Measurements from ENCODE around the gene PCYT1B.

The PCYT1B gene

DNA sequence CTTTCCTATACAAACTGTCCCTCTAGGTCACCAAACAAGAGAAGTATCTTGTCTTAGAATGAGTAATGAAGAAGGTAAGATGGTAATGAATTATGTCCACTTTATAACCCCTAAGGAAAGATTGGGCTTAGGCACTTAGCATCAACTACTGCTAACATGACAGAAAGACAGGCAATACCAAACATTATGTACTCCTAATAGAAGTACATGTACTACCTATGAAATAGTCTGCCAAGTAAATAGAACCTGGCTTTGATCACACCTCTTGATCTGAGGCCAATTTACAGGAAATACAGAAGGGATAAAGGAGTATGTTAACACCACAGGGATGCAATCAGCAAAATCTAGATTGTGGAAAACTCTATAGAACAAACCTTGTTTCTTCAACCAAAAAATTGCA is 14.1 kb upstream of the PCYT1B start:
- H3K4me1 ChIP-seq (ENCODE audit: low read depth, poor library complexity, severe bottlenecking) = no peaks in the 10 kb centered on the region
- no peak overlapping the region for H3K4me2 ChIP-seq
- H3K36me3 ChIP-seq (ENCODE audit: insufficient read depth) = no peaks in the 10 kb centered on the region
- H3K79me2 ChIP-seq (ENCODE audit: insufficient read depth, low read depth) = no peaks in the 10 kb centered on the region
- H3K27ac ChIP-seq = no peak overlapping the region
- H4K20me1 ChIP-seq (ENCODE audit: insufficient read depth) = no peaks in the 10 kb centered on the region
- no peak overlapping the region for H2AFZ ChIP-seq (ENCODE audit: low read depth)
- no peaks in the 10 kb centered on the region for H3K27me3 ChIP-seq (ENCODE audit: insufficient read depth, low read depth)
- H3K4me3 ChIP-seq (IDR thresholded peaks at IDR 0.05; ENCODE audit: insufficient read depth, low read depth, low read length) = no peak overlapping the region
- no peak overlapping the region for H3K9ac ChIP-seq
- no peak for TF ChIP-seq CTCF (conservative IDR thresholded peaks at IDR 0.05; ENCODE audit: low read depth, low read length)

DNA sequence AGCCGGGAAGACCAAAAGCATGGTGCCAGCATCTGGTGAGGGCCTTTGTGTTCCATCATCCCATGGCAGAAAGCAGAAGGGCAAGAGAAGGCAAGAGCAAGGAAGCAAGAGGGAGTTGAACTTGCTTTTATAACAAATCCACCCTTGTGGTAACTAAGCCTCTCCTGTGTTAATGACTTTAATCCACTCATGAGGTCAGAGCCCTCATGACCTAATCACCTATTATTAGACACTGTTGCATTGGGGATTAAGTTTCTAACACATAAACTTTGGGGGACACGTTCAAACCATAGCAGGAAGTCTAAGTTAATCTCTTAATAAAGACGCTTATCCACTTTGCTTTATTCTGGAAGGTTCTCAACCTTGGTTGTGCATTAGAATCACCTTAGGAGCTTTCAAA is 12.5 kb upstream of the PCYT1B start:
- TF ChIP-seq CTCF (conservative IDR thresholded peaks at IDR 0.05; ENCODE audit: low read depth, low read length) = no peak
- Histone ChIP-seq H3K27me3 (ENCODE audit: insufficient read depth, low read depth) (no peaks in the 10 kb centered on the region), H3K4me3 (IDR thresholded peaks at IDR 0.05; ENCODE audit: insufficient read depth, low read depth, low read length) (no peak overlapping the region), H3K4me2 (no peak overlapping the region), H3K27ac (no peak overlapping the region), H3K36me3 (ENCODE audit: insufficient read depth) (no peaks in the 10 kb centered on the region), H3K79me2 (ENCODE audit: insufficient read depth, low read depth) (no peaks in the 10 kb centered on the region), H2AFZ (ENCODE audit: low read depth) (no peak overlapping the region), H3K4me1 (ENCODE audit: low read depth, poor library complexity, severe bottlenecking) (no peaks in the 10 kb centered on the region), H4K20me1 (ENCODE audit: insufficient read depth) (no peaks in the 10 kb centered on the region), H3K9ac (no peak overlapping the region)

DNA sequence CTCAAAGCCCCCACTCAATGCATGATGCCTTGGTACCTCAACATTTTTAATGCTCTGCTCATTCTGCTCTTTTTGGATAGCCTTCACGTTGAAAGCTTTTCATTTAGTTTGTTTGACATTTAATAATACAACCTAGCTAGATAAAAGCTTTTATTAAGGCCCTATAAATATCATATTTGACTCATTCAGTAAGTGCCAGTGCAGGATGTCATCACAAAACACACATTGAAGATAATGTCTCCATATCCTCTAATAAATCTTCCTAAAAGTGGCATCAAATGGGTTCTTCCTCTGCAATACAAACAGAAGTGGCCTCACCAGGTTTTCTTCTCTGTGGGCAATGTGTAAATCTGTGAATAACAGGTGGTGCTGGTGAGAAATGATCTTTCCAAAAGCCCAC is 12.0 kb upstream of the PCYT1B start:
- Histone ChIP-seq H3K36me3 (ENCODE audit: insufficient read depth) (no peaks in the 10 kb centered on the region), H3K27ac (no peak overlapping the region), H4K20me1 (ENCODE audit: insufficient read depth) (no peaks in the 10 kb centered on the region), H3K27me3 (ENCODE audit: insufficient read depth, low read depth) (no peaks in the 10 kb centered on the region), H3K4me1 (ENCODE audit: low read depth, poor library complexity, severe bottlenecking) (no peaks in the 10 kb centered on the region), H3K4me3 (IDR thresholded peaks at IDR 0.05; ENCODE audit: insufficient read depth, low read depth, low read length) (no peak overlapping the region), H3K79me2 (ENCODE audit: insufficient read depth, low read depth) (no peaks in the 10 kb centered on the region), H2AFZ (ENCODE audit: low read depth) (no peak overlapping the region), H3K4me2 (no peak overlapping the region), H3K9ac (no peak overlapping the region)
- no peak for TF ChIP-seq CTCF (conservative IDR thresholded peaks at IDR 0.05; ENCODE audit: low read depth, low read length)

DNA sequence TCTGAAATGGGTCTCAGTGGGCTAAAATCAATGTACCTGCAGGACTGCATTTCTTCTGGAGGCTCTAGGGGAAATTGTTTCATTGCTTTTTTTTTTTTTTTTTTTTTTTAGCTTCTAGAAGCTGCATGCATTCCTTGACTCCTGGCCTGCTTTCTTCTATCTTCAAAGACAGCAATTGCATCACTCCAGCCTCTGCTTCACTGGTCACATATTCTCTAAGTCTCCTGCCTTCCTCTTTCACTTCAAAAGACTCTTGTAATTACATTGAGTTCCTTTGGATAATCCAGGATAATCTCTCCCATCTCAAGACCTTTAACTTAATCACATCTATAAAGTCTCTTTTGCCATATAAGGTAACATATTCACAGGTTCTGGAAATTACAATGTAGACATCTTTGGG is 11.3 kb upstream of the PCYT1B start:
- Histone ChIP-seq H3K4me3 (IDR thresholded peaks at IDR 0.05; ENCODE audit: insufficient read depth, low read depth, low read length) (no peak overlapping the region), H3K36me3 (ENCODE audit: insufficient read depth) (no peaks in the 10 kb centered on the region), H2AFZ (ENCODE audit: low read depth) (no peak overlapping the region), H3K79me2 (ENCODE audit: insufficient read depth, low read depth) (no peaks in the 10 kb centered on the region), H3K4me2 (no peak overlapping the region), H4K20me1 (ENCODE audit: insufficient read depth) (no peaks in the 10 kb centered on the region), H3K4me1 (ENCODE audit: low read depth, poor library complexity, severe bottlenecking) (no peaks in the 10 kb centered on the region), H3K9ac (no peak overlapping the region), H3K27me3 (ENCODE audit: insufficient read depth, low read depth) (no peaks in the 10 kb centered on the region), H3K27ac (no peak overlapping the region)
- TF ChIP-seq CTCF (conservative IDR thresholded peaks at IDR 0.05; ENCODE audit: low read depth, low read length) = no peak

Data from KMS-11 (cell line).